ENCODE results near the gene DPT.

Gene DPT

GRCh38 chr1:168697356-168698126, 31.5 kb downstream of the DPT start:
- DNase-seq = no peak

- no peak for DNase-seq
Observed at GRCh38 chr1:168696125-168696760, 32.8 kb downstream of the DPT start.

GRCh38 chr1:168693872-168694238, 35.2 kb downstream of the DPT start:
- DNase-seq = no peak

DNA sequence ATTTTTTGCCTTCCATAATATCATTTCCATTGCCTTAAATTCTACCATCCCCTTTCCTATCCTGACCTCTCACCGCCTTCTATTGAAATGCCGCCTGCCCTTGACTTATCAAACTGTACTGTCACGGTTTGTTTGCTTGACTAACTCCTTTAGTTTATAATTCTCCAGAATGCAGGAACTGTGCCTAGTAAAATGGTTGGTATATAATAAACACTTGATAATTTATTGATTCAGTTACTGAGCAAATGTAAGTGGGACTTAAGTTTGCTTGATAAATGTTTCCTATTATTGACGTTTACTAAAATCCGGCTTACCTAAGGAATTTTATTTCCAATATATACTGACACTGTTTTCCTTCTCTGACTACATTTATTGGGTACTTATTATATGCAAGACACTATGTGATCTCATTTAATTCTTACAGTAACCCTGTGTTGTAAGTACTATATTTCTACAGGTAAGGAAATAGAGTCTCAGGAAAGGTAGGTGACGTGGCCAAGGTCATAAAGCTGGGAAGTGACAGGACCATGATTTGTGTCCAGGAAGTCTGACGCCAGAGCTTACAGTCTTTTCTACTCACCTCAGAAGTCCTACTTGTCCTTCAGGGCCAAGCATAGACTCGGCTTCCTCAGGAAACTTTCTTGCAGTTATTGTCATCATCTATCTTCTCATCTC, 35.7 kb downstream of the DPT start:
- DNase-seq = no peak

- no peak for DNase-seq
Observed at GRCh38 chr1:168692472-168692871, 36.5 kb downstream of the DPT start.

DNA sequence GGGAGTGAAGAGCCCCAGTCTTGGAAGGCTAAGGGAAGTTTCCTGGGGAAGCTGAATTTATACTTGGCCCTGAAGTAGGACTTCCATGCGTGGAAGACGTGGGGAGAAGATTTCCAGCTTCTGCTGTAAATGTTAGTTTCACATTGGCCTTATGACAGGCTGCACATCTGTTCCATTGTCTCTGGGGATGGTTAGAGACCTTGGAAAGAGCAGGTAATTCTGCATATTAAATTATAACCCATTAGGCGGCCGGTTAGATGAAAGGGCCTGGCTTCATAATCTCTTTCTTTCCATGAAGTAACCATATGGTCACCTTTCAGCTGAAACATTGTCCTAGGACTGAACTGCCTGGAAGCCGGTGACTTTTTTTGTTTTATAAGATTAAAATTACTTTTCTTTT, 37.5 kb downstream of the DPT start:
- DNase-seq = no peak

DNA sequence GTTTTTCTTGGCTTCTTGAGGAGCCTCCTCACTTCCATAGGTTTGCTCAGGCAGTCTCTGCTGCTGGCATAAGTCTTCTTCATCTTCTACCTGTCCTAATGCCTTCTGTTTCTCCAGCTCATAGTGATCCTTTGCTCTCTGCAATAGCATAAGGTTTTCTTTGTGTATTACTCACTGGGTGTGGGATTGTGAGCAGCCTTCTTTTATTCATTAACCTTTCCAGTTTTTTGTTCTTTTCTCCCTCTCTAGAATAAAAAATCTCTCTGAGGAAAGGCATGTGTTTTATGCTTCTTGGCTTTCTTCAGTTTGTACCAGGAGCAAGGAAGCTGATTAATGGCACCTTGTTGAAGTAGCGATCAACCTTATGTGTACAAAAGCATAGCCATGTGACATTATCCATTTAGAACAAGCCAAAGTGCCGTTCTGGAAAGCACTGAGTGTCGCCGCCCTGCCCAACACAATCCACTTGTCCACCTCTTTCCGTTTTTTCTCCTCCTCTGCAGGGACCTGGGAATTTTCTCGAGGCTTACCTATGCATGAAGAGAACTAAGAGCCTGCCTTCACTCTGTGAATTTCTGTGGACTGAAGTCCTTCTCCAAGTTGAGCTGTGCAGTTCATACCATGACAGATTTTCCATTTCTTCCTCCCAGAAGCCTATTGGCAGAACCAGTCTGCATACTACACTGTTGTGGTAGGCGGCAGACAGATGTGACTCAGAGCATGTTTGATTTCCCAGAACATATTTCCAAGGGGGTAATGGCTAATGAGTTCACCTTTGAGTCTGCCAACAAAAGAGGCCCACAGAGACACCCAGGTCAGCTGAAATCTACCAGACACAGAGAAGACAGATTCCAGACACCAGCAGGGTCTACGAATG, 39.0 kb downstream of the DPT start:
- DNase-seq = no peak

GRCh38 chr1:168689327-168689657, 39.7 kb downstream of the DPT start:
- DNase-seq = no peak

DNA sequence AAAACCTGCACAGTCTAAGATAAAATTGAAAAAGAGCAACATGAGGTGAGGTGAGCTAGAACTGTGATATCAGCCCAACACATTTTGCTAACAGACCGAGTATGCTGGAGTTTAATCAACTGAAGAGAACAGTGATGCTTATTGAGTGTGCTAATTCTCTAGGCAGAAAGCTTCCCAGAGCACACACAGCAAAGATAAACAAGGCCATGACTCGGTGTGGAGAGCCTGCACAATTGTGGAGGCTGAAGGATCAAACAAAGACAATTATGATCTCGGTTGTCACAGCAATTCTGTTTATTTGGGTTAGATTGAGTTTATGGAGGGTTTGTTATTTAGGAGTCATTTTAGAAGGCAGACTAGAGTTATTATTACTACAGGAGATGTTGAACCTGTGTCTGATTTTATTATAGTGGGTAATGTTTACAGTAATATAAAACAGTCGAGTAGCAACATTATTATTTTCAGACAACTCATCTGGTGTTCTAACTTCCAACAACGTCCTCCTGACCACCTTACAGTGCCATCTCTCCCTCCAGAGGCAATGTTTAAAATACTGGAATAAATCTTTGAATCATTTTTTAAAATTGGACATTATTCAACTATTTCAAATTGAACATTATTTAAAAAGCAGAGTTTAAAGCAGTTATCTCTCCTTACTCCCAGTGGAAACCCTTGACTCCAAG, 40.2 kb downstream of the DPT start:
- no peak for DNase-seq

- DNase-seq = no peak
Observed at GRCh38 chr1:168687816-168688215, 41.2 kb downstream of the DPT start.

GRCh38 chr1:168686666-168687065, 42.3 kb downstream of the DPT start:
- DNase-seq = no peak

DNA sequence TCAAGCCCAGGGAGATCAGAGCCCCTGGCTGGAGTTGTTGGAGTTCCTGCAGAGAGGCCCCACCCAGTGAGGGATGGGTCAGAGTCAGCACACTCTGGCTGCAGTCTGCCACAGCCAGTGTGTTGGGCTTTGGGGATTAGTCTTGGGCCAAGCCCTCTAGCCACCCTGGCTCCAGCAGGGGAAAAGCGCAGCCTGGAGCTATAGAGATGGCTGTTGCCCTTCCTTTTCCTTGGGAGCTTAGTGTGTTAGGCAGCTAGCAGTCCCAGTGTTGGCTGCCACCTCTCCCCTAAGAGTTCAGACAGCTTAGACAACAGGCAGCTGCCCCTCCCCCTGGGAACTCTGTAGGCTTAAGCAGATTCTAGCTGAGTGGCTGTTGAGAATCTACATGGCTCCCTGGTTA, 45.1 kb downstream of the DPT start:
- no peak for DNase-seq

- DNase-seq = no peak
Observed at GRCh38 chr1:168676861-168677260, 52.1 kb downstream of the DPT start.

DNA sequence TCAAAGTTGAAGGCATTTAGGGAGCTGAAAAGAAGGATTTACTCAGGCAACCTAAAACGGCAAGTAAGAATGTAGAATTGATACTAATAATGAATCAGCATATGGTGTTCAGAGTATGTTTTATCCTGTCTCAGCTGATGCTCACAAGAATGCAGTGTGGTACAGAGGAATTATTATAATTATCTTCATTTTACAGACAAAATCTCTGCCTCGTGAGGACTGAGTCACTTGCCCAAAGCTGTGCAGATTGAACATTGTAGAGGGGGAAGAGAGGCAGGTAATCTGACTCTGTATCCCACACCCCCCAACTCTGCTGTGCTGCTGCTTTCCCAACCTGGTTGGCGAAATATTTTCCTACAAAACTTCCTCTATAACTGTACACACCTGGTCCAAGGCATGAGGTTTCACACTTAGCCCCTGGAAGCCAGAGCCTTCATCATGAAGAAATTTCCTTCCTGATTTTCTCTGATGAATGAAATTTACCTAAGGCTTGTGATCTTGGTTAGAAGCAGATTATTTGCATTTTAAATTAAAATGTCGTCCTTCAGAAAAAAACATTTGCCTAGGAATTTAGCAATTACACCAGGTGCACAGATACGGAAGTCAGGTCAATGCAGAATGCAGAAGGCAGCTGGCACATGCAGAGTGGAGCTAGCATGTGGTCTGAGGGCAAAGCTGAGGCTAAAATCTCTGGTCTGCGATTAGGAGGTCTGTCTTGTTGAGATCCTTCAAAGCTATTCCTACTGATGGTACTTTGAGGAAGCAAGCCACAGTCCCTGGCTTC, 52.8 kb downstream of the DPT start:
- no peak for DNase-seq

GRCh38 chr1:168673974-168674683, 54.9 kb downstream of the DPT start:
- no peak for DNase-seq

GRCh38 chr1:168672278-168672677, 56.7 kb downstream of the DPT start:
- DNase-seq = no peak

DNA sequence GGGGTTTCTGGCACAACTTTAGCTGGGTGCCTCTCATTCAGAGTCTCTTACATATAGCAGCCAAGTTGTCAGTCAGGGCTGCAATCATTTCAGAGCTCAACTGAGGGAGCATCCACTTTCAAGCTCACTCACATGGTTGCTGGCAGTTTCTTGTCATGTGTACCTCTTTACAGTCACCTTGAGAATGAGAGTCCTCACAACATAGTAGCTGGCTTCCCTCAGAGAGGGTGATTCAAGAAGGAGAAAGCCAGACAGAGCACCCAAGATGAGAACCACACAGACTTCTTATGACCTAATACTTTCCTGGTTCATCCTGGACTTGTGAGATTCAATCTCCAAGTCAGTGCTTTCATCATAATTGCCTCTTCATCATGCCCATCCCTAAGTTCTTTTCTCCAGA, 57.2 kb downstream of the DPT start:
- DNase-seq = no peak

DNA sequence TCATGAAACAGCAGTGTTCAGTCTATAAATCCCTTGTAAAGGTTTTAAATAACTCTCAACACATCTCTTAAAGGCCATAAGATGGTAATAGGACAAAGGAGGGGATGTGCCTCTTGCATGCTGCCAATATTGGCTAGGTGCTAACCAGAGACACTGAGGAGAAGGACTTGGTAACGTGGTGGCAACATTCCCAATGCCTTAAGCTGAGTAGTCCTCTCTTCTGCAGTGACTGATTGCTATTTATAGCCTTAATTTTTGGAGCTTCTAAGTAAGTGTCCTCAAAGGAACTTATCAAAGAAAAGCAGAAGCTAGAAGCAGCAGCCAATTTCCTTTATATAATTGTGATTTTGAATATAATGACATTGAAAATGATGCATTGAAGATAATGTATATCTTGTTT, 63.0 kb downstream of the DPT start:
- DNase-seq = no peak

GRCh38 chr1:168664069-168664834, 64.8 kb downstream of the DPT start:
- no peak for DNase-seq

DNA sequence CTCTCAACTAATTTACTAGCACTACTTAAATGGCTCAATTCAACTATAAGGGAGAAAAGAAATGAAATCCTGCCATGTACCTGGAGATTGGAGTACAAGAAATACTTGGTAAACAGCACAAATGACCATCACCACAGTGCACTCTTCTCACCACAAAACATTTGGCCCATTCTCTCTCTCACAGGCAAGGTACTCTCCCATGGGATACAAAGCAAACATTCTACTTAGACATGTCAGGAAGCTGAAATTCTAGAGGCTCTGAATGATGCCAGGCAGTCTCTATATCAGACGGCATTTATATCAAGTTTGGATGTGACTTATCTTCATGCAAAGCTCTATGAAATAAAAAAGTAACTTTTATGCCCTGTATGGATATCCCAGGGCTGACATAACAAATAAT, 72.5 kb downstream of the DPT start:
- no peak for DNase-seq
